ENCODE data around the gene NIF3L1. TPM values are rescaled to one million over a fixed set of nuclear protein-coding genes. Genes with fewer than 3 reads are reported as not detected.
A peak's percentile ranks its signal among the peaks of the same experiment; 100 is the strongest.
"Not testable (repeated sequence)": the region's sequence is repeated elsewhere in the genome, so short reads cannot be mapped to it uniquely, and the experiment has no call there.

The NIF3L1 gene
- total RNA-seq, 1 donor from 2014 or later: 14.4 TPM

DNA sequence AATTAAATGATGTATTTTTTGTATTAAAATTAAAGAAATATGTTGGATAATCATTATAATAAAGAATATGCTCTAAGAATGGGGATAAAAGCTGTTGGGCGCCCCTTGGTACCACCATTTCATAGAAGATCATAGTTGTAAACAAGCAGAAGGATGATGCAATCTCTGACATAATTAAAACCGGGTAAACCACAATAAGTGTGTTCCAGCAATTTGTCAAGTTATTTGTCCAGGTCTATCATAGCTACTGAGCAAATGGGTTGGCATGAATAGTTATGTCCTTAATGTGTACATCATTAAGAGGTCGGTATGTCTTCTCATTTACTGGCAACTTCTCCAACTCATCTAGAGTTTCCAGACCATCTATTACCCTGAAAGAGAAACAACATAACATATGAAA lies 18.0 kb upstream of the NIF3L1 start:
- DNase-seq (ENCODE audit: low read depth in 2 of 2): no peak

DNA sequence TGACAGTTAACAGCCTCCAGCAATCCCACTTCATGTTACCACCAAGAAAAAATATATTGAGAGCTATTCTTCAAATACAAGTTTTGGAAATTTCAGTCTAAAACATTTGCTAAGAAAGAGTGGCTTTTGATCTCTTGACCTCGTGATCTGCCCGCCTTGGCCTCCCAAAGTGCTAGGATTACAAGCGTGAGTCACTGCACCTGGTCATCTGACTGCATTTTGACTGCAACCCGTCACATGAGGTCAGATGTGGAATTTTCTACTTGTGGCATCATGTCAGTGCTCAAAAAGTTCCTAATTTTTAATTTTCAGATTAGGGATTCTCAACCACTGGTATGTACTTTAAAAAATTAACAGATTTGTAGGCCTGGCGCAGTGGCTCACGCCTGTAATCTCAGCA lies 15.6 kb upstream of the NIF3L1 start:
- DNase-seq (ENCODE audit: low read depth in 2 of 2): no peak

DNA sequence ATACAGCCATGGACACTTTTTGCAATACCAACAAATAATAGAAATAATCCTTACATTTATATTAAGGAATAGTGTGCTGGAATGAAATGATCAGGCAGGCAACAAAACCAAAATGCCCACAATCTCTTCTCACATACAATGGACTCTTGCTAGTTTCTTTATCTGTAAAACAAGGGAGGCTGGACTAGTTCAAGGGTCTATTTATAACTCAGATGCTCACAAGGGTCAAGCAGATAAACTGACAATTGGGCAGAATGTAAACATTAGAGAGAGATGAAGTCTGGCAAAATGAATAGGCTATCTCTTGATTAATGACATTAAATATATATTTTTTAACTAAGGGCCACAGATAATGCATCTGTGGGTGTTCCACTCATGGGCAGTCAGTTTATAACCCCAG lies 11.7 kb upstream of the NIF3L1 start:
- DNase-seq (ENCODE audit: low read depth in 2 of 2): no peak

DNA sequence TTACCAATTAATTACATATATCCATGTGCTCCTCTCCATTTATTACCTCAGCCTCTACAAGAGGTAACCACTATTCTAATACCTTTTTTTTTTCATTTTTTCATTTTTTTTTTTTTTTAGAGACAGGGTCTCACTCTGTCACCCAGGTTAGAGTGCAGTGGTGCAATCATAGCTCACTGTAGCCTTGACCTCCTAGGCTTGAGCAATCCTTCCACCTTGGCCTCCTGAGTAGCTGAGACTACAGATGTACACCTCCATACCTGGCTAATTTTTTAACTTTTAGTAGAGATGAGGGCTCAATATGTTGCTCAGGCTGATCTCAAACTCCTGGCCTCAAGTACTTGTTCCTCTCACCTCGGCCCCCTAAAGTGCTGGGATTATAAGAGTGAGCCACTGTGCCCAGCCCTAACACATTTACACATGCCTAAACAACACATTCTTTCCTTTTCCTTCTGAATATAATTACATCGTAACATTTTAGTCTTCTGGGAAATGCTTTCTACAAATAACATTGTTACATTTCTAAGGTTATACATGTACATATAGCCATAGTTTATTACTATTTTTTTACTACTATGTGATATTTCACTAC lies 10.8 kb upstream of the NIF3L1 start:
- DNase-seq (ENCODE audit: low read depth in 2 of 2): no peak

DNA sequence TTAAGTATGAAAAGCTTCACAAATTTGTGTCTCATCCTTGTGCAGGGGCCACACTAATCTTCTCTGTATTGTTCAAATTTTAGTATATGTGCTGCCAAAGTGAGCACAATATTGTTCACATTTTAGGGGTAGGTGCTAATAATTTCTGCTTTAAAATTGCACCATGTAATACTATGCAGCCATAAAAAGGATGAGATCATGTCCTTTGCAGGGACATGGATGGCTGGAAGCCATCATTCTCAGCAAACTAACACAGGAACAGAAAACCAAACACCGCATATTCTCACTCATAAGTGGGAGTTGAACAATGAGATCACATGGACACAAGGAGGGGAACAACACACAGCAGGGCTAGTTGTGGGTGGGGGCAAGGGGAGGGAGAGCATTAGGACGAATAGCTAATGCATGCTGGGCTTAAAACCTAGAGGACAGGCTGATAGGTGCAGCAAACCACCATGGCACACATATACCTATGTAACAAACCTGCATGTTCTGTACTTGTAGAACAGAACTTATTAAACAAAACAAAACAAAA lies 7.4 kb upstream of the NIF3L1 start:
- not testable (repeated sequence) for DNase-seq (ENCODE audit: low read depth in 2 of 2)

DNA sequence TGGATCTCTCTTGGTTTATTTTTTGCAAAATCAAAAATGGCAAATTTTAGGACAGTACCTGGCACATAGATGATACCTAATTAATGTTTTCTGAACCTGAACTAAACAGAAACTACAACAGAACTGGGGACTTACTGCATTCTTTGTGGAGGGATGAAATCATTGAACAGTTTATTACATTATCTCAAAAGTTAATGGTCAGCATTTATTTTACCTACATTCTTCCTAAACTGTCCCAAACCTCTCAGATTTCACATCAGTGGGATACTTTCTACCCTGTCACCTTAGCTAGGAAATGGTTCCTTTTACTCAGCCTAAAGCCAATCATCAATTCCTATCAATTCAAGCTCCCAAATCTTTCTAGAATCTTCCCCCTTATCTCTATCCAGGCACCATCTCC lies 10.3 kb downstream of the NIF3L1 start:
- no peak for DNase-seq (ENCODE audit: low read depth in 2 of 2)

DNA sequence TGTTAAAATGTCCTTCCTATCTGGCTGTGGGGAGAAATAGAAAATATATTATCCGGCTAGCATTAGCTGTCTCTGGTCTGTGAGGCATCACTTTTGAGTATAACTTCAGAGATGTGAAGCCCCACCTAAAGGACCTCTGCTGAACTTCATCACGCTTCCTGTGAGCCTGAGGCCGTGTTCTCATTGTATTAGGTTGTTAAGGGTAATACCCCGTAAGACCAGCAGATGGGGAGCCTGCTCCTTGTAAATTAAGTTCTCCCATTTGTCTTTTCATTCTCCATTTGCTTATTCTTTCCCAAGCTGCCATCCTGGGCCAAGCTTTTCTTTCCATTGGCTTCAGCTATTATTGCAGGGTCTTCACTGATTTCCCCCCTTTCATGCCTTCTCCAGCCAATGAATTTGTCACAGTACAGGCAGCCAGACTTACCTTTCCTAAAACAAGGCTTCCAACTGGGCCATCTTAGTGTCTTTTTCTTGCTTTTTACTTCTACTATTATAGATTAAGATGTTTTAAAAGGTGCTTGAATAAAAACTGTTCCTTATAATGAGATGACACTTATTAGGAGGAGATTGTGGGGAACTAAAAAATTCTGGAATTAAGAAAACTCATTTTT lies 12.4 kb downstream of the NIF3L1 start:
- peak; percentile 82 to 91 for DNase-seq (ENCODE audit: low read depth in 2 of 2)

DNA sequence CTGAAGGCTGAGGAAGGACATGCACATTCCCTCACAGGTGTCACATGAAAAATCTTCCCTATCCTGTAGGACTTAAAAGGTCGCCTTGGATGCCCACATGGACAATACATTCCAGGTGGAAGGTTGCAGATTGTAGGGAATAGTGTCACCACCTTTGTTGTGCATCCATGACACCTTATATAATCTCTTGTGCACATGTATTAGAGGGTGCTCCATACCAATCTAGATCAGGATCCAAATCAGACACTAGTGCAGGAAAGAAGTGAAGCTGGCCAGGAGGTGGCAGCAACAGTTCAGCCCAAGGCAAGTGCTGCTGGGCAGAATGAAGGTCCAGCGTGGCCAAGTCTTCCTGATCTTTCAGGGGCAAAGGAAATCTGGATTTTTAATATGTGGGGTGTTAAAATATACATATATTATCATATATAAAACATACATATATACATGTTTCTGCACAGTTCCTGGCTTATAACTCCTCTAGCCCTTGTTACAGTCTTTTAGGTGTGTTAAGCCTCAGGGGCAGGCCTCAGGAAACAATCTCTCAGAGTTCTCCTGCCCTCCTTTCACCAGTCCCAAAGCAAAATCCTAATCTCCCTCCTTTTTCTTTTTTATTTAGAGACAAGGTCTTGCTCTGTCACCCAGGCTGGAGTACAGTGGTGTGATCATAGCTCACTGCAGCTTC lies 16.6 kb downstream of the NIF3L1 start:
- DNase-seq (ENCODE audit: low read depth in 2 of 2): peak; percentile 65 to 78

DNA sequence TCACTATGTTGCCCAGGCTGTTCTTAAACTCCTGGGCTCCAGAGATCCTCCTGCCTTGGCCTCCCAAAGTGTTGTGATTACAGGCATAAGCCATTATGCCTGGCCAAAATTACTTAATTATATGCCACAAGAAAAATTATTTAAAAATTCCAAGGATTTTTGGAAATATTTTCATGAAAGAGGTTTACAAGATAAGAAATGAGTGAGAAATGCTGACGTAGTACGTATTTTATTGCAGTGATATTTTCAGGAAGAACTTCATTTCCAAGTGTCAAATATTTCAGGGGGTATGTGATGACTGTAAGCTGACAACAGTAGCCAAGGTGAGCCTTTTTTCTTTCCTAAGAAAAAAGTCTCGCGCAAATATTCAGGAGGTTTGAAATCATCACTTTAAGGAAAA lies 20.8 kb downstream of the NIF3L1 start:
- no peak for DNase-seq (ENCODE audit: low read depth in 2 of 2)

DNA sequence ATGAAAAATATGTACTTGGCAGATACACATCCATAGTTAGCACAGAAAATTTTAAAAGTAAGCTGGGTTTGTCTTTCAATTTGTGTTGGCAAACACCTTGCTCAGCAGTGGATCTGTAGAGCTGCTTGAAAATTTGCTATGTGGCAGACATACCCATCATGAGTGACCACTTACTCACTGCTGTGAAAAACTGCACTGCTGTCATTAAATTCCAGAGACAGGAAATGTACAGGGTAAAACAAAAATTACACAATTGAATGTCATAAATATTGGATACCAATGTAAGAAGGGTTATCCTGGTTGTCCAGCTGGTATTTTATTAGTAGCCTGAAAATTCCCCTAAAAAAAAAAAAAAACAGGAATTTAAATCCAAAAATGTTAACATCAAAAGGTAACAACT lies 24.5 kb downstream of the NIF3L1 start:
- peak; percentile 49 to 64 for DNase-seq (ENCODE audit: low read depth in 2 of 2)

DNA sequence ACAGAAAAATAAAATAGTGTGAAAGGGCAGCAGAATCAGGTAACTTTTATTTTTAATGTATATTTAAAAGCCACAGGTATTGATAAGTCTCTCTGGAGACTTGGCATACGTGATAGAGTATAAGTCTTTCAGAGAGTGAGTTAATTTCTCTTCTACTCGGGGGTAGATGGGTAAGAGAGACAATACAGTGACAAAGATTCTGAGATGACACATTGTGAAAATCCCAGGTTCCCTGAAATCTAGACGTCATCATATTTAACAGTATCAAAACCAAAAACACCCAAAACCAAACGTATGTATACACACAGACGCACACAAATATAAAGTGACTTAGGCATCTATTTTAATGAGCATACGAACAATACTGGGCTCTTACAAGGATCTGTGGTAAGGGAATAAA lies 33.3 kb downstream of the NIF3L1 start:
- no peak for DNase-seq (ENCODE audit: low read depth in 2 of 2)

DNA sequence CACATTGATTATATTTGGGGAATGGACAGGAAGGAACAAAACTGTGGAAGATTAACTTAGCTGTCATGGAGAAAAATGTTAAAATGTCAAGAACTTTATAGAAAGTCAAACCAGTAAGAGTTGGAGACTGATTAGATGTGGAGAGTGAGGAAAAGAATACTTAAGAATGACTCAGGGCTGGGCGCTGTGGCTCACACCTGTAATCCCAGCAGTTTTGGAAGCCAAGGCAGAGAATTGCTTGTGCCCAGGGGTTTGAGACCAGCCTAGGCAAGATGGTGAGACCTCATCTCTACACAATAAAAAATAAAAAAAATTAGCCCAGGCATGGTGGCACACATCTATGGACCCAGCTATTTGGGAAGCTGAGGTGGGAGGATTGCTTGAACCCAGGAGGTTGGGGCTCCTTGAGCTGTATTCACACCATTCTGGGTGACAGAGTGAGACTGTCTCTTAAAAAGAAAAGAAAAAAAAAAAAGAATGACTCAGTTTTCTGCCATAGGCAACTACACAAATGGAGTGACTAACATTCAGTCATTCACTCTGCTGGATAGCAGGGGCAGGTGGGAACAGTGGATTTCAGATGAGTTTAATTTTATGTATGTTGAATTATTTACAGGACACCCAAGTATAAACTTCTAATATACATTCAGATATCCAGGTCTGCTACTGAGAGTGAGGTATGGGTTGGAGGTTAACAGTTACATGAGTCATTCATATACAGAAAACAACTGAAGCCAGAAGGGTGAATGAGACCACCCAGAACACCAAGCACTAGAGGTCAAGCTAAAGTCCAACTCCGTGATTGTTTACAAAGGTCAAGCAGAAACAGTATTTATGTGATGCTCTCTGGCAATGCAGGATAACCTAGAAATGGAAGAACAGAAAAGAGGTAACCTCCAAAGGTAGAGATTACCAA lies 40.4 kb downstream of the NIF3L1 start:
- no peak for DNase-seq (ENCODE audit: low read depth in 2 of 2)

DNA sequence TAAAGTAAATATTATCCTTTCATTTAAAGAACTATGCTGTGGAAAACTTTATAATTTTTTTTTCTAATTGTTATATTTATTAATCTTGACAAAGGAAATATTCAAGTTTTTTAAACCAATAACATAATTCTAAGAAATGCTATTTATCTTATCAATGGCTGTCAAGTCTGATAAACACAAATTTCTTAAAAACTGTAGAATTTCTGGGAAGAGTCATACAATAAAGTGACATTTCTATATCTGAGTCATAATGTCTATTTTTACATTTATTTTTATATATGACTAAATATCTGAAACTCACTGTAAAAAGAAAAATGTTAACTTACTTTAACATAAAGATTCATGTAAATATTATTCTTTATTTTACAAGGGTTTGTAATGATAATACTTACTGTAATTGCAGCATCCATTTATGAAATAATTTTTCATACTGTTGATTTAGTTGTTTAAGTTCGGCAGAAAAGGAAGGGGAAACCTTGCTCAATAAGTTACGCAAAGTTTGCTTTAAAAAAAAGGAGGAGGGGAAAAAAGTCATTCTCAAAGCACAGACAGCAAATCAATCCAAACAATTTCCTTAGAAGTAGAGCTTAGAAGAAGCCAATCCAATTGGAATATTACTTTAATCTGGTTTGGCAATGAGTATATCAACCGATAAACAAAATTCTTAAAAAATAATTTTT lies 41.9 kb downstream of the NIF3L1 start:
- DNase-seq (ENCODE audit: low read depth in 2 of 2): no peak

DNA sequence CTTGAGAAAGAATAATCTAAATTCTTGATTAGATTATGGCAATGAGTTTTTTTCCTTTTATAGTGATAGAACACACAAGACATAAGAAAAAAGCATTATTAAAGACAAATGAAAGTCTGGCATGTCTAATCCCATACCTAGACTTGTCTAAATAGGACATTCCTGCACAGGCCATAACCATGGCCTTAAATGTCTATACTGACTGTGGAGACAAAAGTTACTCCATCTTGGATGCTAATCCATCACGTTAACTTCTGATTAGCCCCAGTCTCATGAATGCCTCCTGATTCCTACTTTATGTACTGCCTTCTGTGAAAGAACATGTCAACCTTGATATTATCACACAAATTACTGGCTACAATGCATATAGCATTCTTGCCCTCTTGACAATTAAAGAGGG lies 50.7 kb downstream of the NIF3L1 start:
- DNase-seq (ENCODE audit: low read depth in 2 of 2): no peak

DNA sequence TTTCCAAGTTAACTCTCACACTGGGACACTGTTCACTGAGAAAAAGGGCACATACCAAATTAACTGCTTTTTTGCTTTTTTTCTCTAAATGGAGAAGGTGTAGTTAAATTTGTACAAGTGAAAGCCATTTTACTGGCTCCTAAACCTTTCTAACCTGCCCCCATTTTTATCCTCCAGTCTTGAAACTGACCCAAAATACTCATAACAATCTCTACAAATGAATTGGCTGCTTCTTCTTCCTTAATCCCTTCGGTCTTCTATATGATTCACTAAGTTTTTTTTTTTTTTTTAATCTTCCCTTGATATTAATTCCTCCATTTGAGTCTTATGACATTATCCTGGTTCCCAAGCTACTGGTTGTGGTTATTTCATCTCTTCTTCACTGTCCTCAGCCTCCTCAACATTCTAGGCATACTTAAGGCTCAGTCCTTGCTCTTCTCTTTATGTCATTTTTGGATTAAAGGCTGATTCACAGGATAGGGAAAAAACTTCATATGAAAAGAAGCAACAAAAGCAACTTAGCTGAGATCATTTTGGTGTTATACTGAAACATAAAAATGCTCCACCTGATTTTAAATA lies 54.4 kb downstream of the NIF3L1 start:
- DNase-seq (ENCODE audit: low read depth in 2 of 2): no peak

DNA sequence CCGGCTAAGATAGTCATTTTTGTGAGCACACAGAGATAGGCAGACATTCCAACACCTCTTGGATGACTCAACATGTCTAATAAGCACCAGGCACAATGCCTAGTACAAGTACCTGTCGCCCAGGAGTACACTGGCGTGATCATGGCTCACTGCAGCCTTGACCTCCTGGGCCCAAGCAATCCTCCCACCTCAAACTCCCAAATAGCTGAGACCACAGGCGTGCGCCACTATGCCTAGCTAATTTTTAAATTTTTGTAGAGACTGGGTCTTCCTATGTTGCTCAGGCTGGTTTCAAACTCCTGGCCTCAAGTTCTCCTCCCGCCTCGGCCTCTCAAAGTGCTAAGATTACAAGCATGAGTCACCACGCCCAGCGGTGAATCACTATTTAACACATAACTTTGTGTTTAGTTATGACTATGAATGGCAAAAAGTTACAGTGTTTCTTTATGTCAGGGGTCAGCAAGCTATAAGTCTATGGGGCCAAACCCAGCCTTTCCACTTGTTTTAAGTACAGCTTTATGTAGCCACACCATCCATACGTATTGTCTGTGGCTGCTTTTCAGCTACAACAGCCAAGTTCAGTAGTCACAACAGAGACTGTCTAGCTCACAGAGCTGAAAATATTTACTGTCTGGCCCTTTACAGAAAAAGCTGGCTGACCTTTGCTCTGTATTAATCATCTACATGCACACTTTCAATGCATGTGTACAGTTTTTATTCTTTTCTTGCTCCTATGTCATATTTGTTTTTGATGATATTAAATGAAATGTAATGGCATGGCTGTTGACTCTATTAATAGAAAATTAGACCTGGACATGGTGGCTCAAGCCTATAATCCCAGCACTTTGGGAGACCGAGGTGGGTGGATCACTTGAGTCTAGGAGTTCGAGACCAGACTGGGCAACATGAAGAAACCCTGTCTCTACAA lies 55.6 kb downstream of the NIF3L1 start:
- peak; percentile 12 to 91 for DNase-seq (ENCODE audit: low read depth in 2 of 2)

DNA sequence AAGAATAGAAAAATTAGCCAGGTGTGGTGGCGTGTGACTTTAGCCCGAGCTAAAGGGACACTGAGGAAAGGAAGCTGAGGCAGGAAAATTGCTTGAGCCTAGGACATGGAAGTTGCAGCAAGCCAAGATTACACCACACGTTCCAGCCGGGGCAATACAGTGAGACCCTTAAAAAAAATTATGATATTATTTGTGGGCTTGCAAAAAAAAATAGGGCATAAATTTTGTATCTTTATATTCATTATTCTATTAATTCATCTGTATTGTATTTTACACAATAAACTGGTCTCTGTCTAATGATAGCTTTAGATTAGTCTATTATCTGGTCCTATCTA lies 56.2 kb downstream of the NIF3L1 start:
- no peak for DNase-seq (ENCODE audit: low read depth in 2 of 2)

DNA sequence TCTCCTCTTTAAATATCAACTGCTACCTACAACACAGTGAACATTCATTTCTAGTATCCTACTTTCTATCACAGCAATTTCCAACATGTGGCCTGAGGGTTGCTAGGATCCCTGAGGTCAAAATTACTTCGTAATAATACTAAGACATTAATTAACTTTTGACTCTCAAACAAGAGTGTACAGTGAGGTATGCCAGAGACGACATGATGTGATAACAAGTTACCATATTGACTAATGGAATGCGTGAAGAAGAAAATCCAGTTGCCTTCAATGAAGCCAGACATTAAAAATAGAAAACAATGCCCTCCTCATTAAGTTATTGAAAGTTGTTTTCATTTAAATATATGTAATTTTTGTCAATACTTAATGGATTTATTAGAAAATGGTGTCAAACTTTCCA lies 61.2 kb downstream of the NIF3L1 start:
- DNase-seq (ENCODE audit: low read depth in 2 of 2): no peak

Measured in dermis microvascular lymphatic vessel endothelial cell (primary cell).